GM19023 (cell line): Measurements from ENCODE around the gene SLC47A1.
"Not testable (repeated sequence)": the region's sequence is repeated elsewhere in the genome, so short reads cannot be mapped to it uniquely, and the experiment has no call there.

Experiments
- ATAC-seq: cut with Tn5 transposase; IDR thresholded peaks from one replicate; pipeline ENCODE4 v1.9.1; 2021; ENCODE audit warnings: mild to moderate bottlenecking, moderate library complexity; ENCODE audit not compliant: unreplicated experiment

SLC47A1 gene

GRCh38 chr17:19533718-19534561 lies at the start of gene SLC47A1:
SLC47A1 (plus strand) TSS chr17:19533854; CDS start chr17:19533940, 86 bp downstream.
- ATAC-seq: no peak

- ATAC-seq: no peak
Measured at GRCh38 chr17:19485800-19486340, 47.8 kb upstream of the SLC47A1 start.

- no peak for ATAC-seq
Measured at GRCh38 chr17:19486351-19487023, 47.2 kb upstream of the SLC47A1 start.

GRCh38 chr17:19487024-19487600 lies 46.5 kb upstream of the SLC47A1 start:
- ATAC-seq: no peak

- no peak for ATAC-seq
Measured at GRCh38 chr17:19492141-19492540, 41.5 kb upstream of the SLC47A1 start.

- no peak for ATAC-seq
Measured at GRCh38 chr17:19494961-19495806, 38.5 kb upstream of the SLC47A1 start.

DNA sequence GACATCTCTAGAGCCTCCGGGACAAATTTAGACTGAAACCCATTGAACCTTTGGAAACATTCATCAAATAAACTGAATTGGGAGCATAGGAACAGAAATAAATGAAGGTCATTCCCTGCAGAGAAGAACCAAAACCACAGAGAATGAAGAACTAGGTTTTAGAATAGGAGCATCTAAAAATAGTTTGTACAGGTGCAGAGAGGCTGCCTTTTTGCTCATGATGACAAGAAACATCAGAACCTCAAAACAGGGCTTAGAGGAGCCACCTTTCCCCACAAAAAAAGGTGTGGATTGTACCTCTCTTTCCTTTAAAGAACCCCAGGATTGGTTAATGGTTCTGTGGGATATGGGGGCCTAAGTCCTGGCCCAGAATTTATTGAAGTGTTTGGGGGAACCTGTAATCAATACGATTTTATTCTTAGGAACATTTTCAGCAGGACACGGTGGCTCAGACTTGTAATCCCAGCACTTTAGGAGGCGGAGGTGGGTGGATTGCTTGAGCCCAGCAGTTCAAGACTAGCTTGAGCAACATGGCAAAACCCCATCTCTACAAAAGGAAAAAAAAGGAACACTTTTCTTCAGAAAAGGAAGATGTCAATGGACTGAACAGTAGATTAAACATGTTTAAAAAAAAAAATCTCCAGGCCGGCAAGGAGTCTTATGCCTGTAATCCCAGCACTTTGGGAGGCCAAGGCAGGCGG lies 37.7 kb upstream of the SLC47A1 start:
- no peak for ATAC-seq

GRCh38 chr17:19497624-19498023 lies 36.0 kb upstream of the SLC47A1 start:
- no peak for ATAC-seq

GRCh38 chr17:19501219-19501618 lies 32.4 kb upstream of the SLC47A1 start:
- no peak for ATAC-seq

- no peak for ATAC-seq
Measured at GRCh38 chr17:19502517-19502916, 31.1 kb upstream of the SLC47A1 start.

DNA sequence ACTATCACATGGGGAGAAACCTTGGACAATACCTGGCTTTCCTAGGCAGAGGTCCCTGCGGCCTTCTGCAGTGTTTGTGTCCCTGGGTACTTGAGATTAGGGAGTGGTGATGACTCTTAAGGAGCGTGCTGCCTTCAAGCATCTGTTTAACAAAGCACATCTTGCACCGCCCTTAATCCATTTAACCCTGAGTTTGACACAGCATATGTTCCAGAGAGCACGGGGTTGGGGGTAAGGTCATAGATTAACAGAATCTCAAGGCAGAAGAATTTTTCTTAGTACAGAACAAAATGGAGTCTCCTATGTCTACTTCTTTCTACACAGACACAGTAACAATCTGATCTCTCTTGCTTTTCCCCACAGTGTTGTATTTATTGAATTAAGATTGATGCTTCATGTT lies 28.1 kb upstream of the SLC47A1 start:
- ATAC-seq: not testable (repeated sequence)

- ATAC-seq: peak; percentile 71
Measured at GRCh38 chr17:19507775-19508576, 25.7 kb upstream of the SLC47A1 start.

DNA sequence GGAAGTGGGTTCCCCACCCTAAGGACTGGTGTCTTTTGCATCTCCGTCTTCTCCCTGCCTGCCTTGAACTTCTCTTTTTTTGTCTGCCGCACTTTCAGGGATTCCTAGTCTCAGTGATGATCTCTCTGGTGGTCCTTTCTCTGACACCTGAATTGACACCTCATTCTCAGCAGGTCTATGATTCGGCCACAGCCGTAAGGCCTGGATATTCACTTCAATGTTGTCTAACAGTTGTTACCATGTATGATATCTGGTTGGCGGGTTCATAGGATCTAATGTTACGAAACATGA lies 25.1 kb upstream of the SLC47A1 start:
- no peak for ATAC-seq

DNA sequence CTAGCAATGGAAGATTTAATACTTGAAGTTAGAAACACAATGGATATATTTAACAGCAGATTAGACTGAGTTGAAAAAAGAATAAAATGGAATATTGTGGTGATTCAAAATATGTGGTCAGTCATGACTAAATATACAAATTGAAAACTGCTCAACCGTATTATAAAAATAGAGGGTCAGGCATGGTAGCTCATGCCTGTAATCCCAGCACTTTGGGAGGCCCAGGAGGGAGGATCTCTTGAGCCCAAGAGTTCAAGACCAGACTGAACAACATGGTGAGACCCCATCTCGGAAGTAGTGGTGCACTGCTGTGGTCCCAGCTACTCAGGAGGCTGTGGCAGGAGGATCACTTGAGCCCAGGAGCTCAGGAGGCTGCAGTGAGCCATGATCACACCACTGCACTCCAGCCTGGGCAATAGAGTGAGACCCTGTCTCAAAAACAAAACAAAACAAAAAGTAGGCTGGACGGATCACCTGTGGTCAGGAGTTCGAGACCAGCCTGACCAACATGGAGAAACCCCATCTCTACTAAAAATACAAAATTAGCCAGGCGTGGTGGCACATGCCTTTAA lies 24.3 kb upstream of the SLC47A1 start:
- ATAC-seq: not testable (repeated sequence)

DNA sequence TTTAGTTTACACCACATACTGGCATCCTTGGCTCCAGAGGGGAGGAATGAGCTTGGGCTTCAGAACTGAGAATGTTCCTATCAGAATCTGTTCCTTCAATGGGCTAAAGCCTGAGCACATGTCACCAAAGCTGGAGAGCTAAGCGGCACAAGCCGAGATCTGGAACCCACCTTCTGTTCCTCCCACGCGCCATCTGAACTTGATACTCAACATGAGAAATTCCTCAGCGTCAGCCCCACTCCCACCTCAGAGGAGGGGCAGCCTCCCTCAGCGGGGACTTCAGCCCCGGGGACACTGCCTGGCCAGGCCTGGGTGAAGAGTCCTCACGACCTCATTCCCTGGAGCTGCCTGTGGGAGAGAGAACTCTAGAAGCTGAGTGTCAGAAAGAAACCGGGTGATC lies 22.8 kb upstream of the SLC47A1 start:
- ATAC-seq: no peak

DNA sequence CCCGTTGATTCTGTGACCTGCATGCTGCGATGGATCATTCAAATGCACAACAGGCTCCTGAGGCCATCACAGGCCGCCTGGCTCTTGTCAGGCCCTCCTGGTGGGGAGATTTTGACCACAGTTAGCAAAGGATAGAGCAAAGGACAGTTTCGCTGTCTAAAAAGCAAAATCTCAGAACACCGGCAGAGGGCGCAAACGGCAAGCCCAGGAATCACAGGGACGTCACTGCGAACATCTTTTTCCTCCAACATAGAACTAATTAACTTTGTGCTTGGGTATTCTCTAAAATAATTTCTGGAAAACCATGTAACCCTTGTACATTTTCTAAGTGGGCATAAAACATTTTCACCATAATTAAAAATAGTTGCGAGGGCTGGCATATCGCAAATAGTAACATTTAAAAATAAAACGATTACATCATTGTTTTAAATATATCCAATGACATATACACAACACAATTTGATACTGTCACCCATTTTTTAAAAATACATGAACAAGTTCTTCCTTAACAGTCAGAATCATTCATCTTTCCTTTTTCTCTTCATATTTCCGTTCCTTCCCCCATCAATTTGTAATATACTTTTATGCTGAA lies 19.7 kb upstream of the SLC47A1 start:
- no peak for ATAC-seq

- ATAC-seq: no peak
Measured at GRCh38 chr17:19517699-19518098, 16.0 kb upstream of the SLC47A1 start.

- ATAC-seq: not testable (repeated sequence)
Measured at GRCh38 chr17:19519388-19520291, 14.0 kb upstream of the SLC47A1 start.
